ENCODE data around the gene PLOD3.

PLOD3 gene

GRCh38 chr7:101164071-101164840 is 53.1 kb downstream of the PLOD3 start:
- DNase-seq (ENCODE audit: low spot score): no peak

DNA sequence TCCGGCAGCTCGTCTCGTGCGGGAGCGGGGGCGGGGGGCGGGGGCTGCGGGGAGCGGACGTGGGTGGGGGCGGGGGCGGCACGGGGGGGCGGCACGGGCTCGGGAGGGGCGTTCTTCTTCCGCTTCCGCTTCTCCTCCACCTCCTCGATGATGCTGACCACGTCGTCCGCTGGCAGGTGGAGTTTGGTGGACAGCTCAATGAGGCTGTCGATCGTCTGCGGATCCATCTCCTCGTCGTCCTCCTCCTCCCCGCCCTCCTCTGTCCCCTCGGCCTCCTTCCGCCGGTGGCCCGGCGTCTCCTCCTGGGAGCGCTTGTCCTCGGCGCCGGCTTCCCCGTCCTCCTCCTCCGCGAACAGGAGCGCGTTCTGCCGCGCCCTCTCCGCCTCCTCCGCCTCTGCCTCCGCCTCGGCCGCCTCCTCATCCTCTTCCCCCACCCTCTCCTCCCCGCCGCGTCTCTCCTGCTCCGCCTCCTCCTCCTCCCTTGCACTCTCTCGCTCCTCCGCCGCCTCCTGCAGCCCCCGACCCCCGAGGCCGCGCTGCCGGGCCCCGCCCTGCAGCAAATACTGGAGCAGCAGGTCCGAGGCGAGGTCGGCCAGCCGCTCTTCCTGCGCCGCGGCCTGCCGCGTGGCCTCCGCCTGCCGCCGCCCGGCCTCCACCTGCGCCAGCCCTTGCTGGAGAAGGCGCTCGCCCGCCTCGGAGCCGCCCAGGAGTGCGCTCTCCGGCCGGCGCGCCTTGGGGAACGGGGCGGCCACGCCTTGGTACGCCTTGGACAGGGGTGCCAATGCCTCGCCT is 53.9 kb downstream of the PLOD3 start:
- no peak for DNase-seq (ENCODE audit: low spot score)

- DNase-seq (ENCODE audit: low spot score): no peak
These were observed 54.7 kb downstream of the PLOD3 start for GRCh38 chr7:101162551-101163278.

- no peak for DNase-seq (ENCODE audit: low spot score)
These were observed 55.5 kb downstream of the PLOD3 start for GRCh38 chr7:101161692-101162471.

DNA sequence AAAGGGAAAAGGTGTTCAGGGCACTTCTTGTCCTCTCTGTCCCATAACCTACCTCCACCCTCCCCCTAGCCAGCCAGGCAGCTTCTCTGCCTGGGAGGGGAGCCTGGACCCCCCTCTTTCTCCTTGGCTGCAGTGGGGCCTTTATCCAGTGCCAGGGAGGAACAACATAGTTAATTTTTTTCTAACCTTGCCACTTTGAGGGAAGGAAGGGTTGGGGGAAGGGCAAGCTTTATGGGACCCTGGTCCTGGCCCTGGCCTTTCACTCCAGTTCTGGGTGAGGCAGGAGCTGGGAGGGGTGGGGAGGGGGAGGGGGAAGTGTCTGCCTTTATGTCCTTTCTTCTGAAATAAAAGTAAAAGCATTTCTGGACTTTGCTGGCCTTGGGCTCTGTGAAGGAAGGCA is 56.5 kb downstream of the PLOD3 start:
- DNase-seq (ENCODE audit: low spot score): no peak

DNA sequence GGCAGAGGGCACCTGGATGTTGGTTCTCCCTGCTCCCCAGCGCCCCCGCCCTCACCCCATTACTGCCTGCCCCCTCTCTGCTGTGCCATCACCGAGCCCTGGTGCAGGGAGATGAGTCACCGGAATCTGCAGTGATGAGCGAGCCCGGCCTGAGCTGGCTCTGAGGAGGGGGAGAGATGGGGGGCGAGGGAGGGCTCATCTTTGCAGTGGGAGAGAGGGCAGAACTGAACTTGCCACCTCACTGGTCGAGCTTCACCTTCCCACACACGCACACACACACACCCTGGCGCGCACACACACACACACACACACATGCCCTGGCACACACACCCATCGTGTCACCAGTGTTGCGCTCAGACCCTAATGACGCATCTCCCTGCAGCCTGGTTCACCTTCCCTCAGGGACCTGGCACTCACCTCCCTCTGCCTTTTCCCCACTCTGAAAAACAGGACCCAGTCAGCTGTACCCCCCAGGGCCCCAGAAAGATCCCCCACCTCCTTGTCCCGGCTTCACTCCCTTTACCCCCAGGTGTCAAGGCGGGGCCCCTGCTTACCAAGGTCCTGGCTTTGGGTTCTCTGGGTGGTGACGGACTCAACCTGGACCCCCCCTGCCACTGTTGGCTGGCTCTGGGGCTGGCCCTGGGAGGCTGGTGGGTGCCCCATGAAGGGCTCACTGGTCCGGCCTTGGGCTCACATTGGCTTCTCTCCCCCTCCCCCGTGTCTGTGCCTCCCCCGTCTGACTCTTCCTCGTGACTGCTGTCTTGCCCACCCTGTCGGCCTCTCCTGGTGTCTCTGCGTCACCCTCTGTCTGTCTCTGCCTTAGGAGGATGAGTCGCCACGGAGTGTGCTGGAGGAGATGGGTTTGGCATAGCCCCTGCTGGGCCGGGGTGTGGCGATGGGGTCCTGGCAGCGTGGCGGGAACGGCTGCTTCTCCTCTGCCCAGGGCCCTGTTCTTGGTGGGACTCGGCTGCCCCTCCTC is 57.4 kb downstream of the PLOD3 start:
- DNase-seq (ENCODE audit: low spot score): no peak

DNA sequence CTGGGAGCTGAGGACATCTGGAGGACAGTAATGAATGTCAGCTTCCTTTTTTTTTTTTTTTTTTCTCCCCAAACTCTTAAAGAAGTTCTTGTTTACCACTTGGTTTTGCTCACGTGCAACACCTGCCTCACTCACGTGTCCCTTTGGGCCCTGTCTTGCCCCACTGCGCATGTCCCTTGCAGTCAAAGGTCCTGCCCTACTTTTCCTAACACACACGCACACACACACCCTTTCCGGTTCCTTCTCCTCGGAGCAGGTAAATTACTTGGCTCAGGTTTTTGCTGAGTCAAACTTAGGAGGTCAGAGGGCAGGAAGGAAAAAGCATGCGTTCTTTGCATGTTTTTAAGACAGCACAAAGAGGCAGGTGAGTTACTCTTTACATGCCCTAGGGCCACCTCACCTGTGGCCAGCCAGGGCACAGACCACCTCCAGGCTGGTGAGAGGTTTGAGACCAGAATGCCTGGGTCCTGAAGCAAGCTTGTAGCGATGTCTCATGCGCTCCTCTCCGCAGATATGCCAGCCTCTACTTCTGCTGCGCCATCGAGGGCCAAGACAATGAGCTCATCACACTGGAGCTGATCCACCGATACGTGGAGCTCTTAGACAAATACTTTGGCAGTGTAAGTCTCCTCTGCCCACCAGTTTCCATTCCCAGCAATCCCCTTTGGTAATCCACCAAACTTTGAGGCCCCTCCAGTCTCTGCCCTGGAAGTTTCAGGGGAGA is 60.4 kb downstream of the PLOD3 start:
- DNase-seq (ENCODE audit: low spot score): no peak

GRCh38 chr7:101156277-101156676 is 61.1 kb downstream of the PLOD3 start:
- DNase-seq (ENCODE audit: low spot score): no peak

Measured in pons (tissue), 1 donor.